ENCODE results near the gene HCCS. TPM values are rescaled to one million over a fixed set of nuclear protein-coding genes. Genes with fewer than 3 reads are reported as not detected.

The HCCS gene
- total RNA-seq, 1 donor from 2014 or later, result 24.9 TPM

Other genes starting within 250 kb of the HCCS start
- gene AMELX, start 182.1 kb downstream of the HCCS start, total RNA-seq, result not detected